Activated naive CD4-positive, alpha-beta T cell treated with anti-CD3 and anti-CD28 coated beads, Interleukin-2, amount 50 U/mL, for 72 hours (primary cell): ENCODE measurements around the gene ATP2C2. TPM values are rescaled to one million over a fixed set of nuclear protein-coding genes. Genes with fewer than 3 reads are reported as not detected.
"Not testable (repeated sequence)": the region's sequence is repeated elsewhere in the genome, so short reads cannot be mapped to it uniquely, and the experiment has no call there.

ENCODE experiments used
- ATAC-seq, 2 donors: fragments of 150-1000 bp; cut with Tn5 transposase; 2 replicates each; pipeline ENCODE4 v1.10.0; 2021; ENCODE audit warnings: mild to moderate bottlenecking in 2 of 2, moderate library complexity in 2 of 2
- DNase-seq, 2 donors: peaks; one replicate each; pipeline ENCODE4 v3.0.0; 2021 to 2022; ENCODE audit warnings: low spot score in 2 of 2
- H3K27ac Mint-ChIP-seq, 2 donors: one replicate each; pipeline ENCODE4 v1.8.0; 2022; ENCODE audit warnings: mild to moderate bottlenecking in 2 of 2, mixed read lengths in 2 of 2
- H3K36me3 Mint-ChIP-seq, 2 donors: one replicate each; pipeline ENCODE4 v1.8.0; 2022; ENCODE audit warnings: mixed read lengths in 2 of 2
- H3K9me3 Mint-ChIP-seq, 2 donors: one replicate each; pipeline ENCODE4 v1.8.0; 2022; ENCODE audit warnings: mixed read lengths in 2 of 2
- total RNA-seq, 2 donors: library from RNA; stranded (reverse); gene quantifications; one replicate each; pipeline ENCODE4 v1.2.3, GENCODE V29; 2022

ATP2C2 gene
- total RNA-seq, 2 donors from 2014 or later: not detected

- ATAC-seq (no peak), DNase-seq (no peak)
- H3K36me3 Mint-ChIP-seq: peaks cover 0 to 4% of the 10 kb centered on the region in 2 donors
- peaks cover 3 to 13% of the 10 kb centered on the region in 2 donors for H3K9me3 Mint-ChIP-seq
- H3K27ac Mint-ChIP-seq: no peak overlapping the region
Measured at GRCh38 chr16:84419730-84420129, 51.4 kb downstream of the ATP2C2 start.

GRCh38 chr16:84420556-84420955, 52.2 kb downstream of the ATP2C2 start:
- not testable (repeated sequence) for H3K36me3 Mint-ChIP-seq, ATAC-seq, DNase-seq
- Mint-ChIP-seq H3K27ac (peak overlapping the region in 1 of 2 donors; percentile 46), H3K9me3 (peaks cover 3 to 13% of the 10 kb centered on the region in 2 donors)

GRCh38 chr16:84421081-84421937, 53.0 kb downstream of the ATP2C2 start:
- no peak overlapping the region for H3K27ac Mint-ChIP-seq
- H3K9me3 Mint-ChIP-seq: peaks cover 3 to 13% of the 10 kb centered on the region in 2 donors
- ATAC-seq (no peak), DNase-seq (no peak)
- H3K36me3 Mint-ChIP-seq: peaks cover 0 to 4% of the 10 kb centered on the region in 2 donors

- no peak overlapping the region for H3K27ac Mint-ChIP-seq
- ATAC-seq (no peak), DNase-seq (no peak)
- peaks cover 0 to 4% of the 10 kb centered on the region in 2 donors for H3K36me3 Mint-ChIP-seq
- peaks cover 3 to 13% of the 10 kb centered on the region in 2 donors for H3K9me3 Mint-ChIP-seq
Measured at GRCh38 chr16:84421938-84422220, 53.5 kb downstream of the ATP2C2 start.

- ATAC-seq (peak; percentile 50 to 88), DNase-seq (no peak)
- peaks cover 0 to 4% of the 10 kb centered on the region in 2 donors for H3K36me3 Mint-ChIP-seq
- peaks cover 3 to 13% of the 10 kb centered on the region in 2 donors for H3K9me3 Mint-ChIP-seq
- H3K27ac Mint-ChIP-seq: no peak overlapping the region
Measured at GRCh38 chr16:84423416-84423837, 55.1 kb downstream of the ATP2C2 start.

- H3K9me3 Mint-ChIP-seq: peaks cover 3 to 13% of the 10 kb centered on the region in 2 donors
- no peak for ATAC-seq
- peaks cover 0 to 4% of the 10 kb centered on the region in 2 donors for H3K36me3 Mint-ChIP-seq
- no peak overlapping the region for H3K27ac Mint-ChIP-seq
- DNase-seq: no peak
Measured at GRCh38 chr16:84425696-84426095, 57.4 kb downstream of the ATP2C2 start.

GRCh38 chr16:84426804-84427203, 58.5 kb downstream of the ATP2C2 start:
- peaks cover 3 to 13% of the 10 kb centered on the region in 2 donors for H3K9me3 Mint-ChIP-seq
- DNase-seq: no peak
- peaks cover 0 to 4% of the 10 kb centered on the region in 2 donors for H3K36me3 Mint-ChIP-seq
- H3K27ac Mint-ChIP-seq: no peak overlapping the region
- ATAC-seq: no peak

GRCh38 chr16:84427553-84427952, 59.2 kb downstream of the ATP2C2 start:
- H3K9me3 Mint-ChIP-seq: peaks cover 3 to 13% of the 10 kb centered on the region in 2 donors
- ATAC-seq: no peak
- no peak for DNase-seq
- H3K36me3 Mint-ChIP-seq: peaks cover 0 to 4% of the 10 kb centered on the region in 2 donors
- no peak overlapping the region for H3K27ac Mint-ChIP-seq

- ATAC-seq (no peak), DNase-seq (no peak)
- no peaks in the 10 kb centered on the region for H3K9me3 Mint-ChIP-seq
- no peaks in the 10 kb centered on the region for H3K36me3 Mint-ChIP-seq
- H3K27ac Mint-ChIP-seq: no peak overlapping the region
Measured at GRCh38 chr16:84430860-84431259, 62.5 kb downstream of the ATP2C2 start.

GRCh38 chr16:84434800-84435199, 66.5 kb downstream of the ATP2C2 start:
- Mint-ChIP-seq H3K27ac (no peak overlapping the region), H3K36me3 (no peaks in the 10 kb centered on the region), H3K9me3 (no peaks in the 10 kb centered on the region)
- DNase-seq (no peak), ATAC-seq (no peak)

- H3K9me3 Mint-ChIP-seq: no peaks in the 10 kb centered on the region
- H3K27ac Mint-ChIP-seq: no peak overlapping the region
- no peaks in the 10 kb centered on the region for H3K36me3 Mint-ChIP-seq
- ATAC-seq (no peak), DNase-seq (no peak)
Measured at GRCh38 chr16:84436196-84436595, 67.9 kb downstream of the ATP2C2 start.

GRCh38 chr16:84438971-84439696, 70.8 kb downstream of the ATP2C2 start:
- no peaks in the 10 kb centered on the region for H3K36me3 Mint-ChIP-seq

GRCh38 chr16:84442416-84443145, 74.2 kb downstream of the ATP2C2 start:
- no peak for ATAC-seq
- DNase-seq: no peak
- no peak overlapping the region for H3K27ac Mint-ChIP-seq
- H3K36me3 Mint-ChIP-seq: no peaks in the 10 kb centered on the region
- H3K9me3 Mint-ChIP-seq: no peaks in the 10 kb centered on the region

More at GRCh38 chr16:84438971-84439696, 70.8 kb downstream of the ATP2C2 start:
- Mint-ChIP-seq H3K9me3 (no peaks in the 10 kb centered on the region), H3K27ac (no peak overlapping the region)
- ATAC-seq (no peak), DNase-seq (no peak)

- no peaks in the 10 kb centered on the region for H3K36me3 Mint-ChIP-seq
- DNase-seq (no peak), ATAC-seq (no peak)
- H3K9me3 Mint-ChIP-seq: no peaks in the 10 kb centered on the region
- H3K27ac Mint-ChIP-seq: peak overlapping the region in 1 of 2 donors; percentile 94
Measured at GRCh38 chr16:84443166-84443802, 74.9 kb downstream of the ATP2C2 start.

- ATAC-seq (no peak), DNase-seq (no peak)
- Mint-ChIP-seq H3K9me3 (no peaks in the 10 kb centered on the region), H3K36me3 (no peaks in the 10 kb centered on the region), H3K27ac (no peak overlapping the region)
Measured at GRCh38 chr16:84444476-84444875, 76.1 kb downstream of the ATP2C2 start.

- no peaks in the 10 kb centered on the region for H3K36me3 Mint-ChIP-seq
- DNase-seq (no peak), ATAC-seq (no peak)
- no peaks in the 10 kb centered on the region for H3K9me3 Mint-ChIP-seq
- no peak overlapping the region for H3K27ac Mint-ChIP-seq
Measured at GRCh38 chr16:84446084-84446483, 77.7 kb downstream of the ATP2C2 start.
